ENCODE measurements around the gene IQCF6.

DNA sequence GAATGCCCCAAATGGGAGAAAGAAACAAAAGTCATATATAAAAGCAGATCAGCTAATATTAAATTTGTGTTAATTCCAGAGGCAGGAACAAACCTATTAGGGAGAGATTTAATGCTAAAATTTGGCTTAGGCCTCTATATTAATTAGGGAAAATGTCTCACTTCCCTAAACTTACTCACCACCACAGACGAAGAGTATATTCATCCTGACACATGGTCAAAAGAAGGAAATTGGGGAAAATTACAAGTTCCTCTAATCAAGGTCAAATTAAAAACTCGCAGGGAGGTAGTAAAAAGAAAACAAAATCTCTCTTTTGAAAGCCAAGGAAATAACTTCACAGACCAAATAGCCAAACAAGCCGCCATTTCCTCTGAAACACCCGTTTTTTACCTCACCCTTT is 39.9 kb downstream of the IQCF6 start:
- TF ChIP-seq ZNF562 (CRISPR knock-in tag; IDR thresholded peaks at IDR 0.05; ENCODE audit: borderline replicate concordance) (no peak), MAFK (conservative IDR thresholded peaks at IDR 0.05 in 1 of 2, IDR thresholded peaks at IDR 0.05 in 1 of 2; ENCODE audit: low read length in 2 of 2) (no peak), EP300 (IDR thresholded peaks at IDR 0.05; ENCODE audit: low read depth in 2 of 2, low read length in 2 of 2) (no peak), EP300 (CRISPR knock-in tag; IDR thresholded peaks at IDR 0.05; ENCODE audit: borderline replicate concordance) (no peak)
- TF ChIP-seq, protein P1, sequence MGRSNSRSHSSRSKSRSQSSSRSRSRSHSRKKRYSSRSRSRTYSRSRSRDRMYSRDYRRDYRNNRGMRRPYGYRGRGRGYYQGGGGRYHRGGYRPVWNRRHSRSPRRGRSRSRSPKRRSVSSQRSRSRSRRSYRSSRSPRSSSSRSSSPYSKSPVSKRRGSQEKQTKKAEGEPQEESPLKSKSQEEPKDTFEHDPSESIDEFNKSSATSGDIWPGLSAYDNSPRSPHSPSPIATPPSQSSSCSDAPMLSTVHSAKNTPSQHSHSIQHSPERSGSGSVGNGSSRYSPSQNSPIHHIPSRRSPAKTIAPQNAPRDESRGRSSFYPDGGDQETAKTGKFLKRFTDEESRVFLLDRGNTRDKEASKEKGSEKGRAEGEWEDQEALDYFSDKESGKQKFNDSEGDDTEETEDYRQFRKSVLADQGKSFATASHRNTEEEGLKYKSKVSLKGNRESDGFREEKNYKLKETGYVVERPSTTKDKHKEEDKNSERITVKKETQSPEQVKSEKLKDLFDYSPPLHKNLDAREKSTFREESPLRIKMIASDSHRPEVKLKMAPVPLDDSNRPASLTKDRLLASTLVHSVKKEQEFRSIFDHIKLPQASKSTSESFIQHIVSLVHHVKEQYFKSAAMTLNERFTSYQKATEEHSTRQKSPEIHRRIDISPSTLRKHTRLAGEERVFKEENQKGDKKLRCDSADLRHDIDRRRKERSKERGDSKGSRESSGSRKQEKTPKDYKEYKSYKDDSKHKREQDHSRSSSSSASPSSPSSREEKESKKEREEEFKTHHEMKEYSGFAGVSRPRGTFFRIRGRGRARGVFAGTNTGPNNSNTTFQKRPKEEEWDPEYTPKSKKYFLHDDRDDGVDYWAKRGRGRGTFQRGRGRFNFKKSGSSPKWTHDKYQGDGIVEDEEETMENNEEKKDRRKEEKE (IDR thresholded peaks at IDR 0.05), result no peak
- TF ChIP-seq, protein P2, sequence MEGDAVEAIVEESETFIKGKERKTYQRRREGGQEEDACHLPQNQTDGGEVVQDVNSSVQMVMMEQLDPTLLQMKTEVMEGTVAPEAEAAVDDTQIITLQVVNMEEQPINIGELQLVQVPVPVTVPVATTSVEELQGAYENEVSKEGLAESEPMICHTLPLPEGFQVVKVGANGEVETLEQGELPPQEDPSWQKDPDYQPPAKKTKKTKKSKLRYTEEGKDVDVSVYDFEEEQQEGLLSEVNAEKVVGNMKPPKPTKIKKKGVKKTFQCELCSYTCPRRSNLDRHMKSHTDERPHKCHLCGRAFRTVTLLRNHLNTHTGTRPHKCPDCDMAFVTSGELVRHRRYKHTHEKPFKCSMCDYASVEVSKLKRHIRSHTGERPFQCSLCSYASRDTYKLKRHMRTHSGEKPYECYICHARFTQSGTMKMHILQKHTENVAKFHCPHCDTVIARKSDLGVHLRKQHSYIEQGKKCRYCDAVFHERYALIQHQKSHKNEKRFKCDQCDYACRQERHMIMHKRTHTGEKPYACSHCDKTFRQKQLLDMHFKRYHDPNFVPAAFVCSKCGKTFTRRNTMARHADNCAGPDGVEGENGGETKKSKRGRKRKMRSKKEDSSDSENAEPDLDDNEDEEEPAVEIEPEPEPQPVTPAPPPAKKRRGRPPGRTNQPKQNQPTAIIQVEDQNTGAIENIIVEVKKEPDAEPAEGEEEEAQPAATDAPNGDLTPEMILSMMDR (CRISPR knock-in tag; IDR thresholded peaks at IDR 0.05), result no peak
